Gastroesophageal sphincter (tissue), 3 donors: Measurements from ENCODE around the gene TMED3.

Source experiments
- CTCF ChIP-seq, 4 experiments: fragments of 200-600 bp in 2 of 4; fragments of 450-650 bp in 2 of 4; sonication (generic) in 1 of 4; IDR thresholded peaks; one replicate each; pipeline ENCODE4 v1.5.1; 2017 to 2019; ENCODE audit warnings: antibody characterized with exemption in 4 of 4, mild to moderate bottlenecking in 2 of 4, moderate library complexity in 2 of 4
- POLR2AphosphoS5 ChIP-seq: sonication (generic); formaldehyde crosslinking; IDR thresholded peaks from one replicate; pipeline ENCODE4 v1.6.1; 2017; ENCODE audit warnings: antibody characterized with exemption

- TF ChIP-seq POLR2AphosphoS5, result no peak
- no peak for TF ChIP-seq CTCF (IDR thresholded peaks at IDR 0.05)
These were observed 55.8 kb downstream of the TMED3 start for GRCh38 chr15:79366691-79367090.
